Astrocyte of the cerebellum (primary cell): ENCODE data around the gene HMX1.

Source experiments
- DNase-seq: peaks from one replicate; pipeline ENCODE4 v3.0.0-alpha.2; 2011; ENCODE audit warnings: low read depth
- H3K4me3 ChIP-seq: 2 replicates; pipeline ENCODE4 v1.5.1; 2011; ENCODE audit warnings: mild to moderate bottlenecking, low read depth, low read length, moderate library complexity
- CTCF ChIP-seq: IDR thresholded peaks from 2 replicates; pipeline ENCODE4 v1.5.1; 2012; ENCODE audit warnings: low read length, low read depth, moderate library complexity, mild to moderate bottlenecking; ENCODE audit errors: missing control alignments
- in situ Hi-C: cut with HindIII; loops from 2 replicates; pipeline ENCODE4 v1.10.0; 2017; ENCODE audit warnings: low sequenced_read_pairs

The HMX1 gene

GRCh38 chr4:8848507-8849265 lies 23.0 kb downstream of the HMX1 start:
- no peak for TF ChIP-seq CTCF
- in situ Hi-C loops = no loop called here
- DNase-seq = no peak
- H3K4me3 ChIP-seq = no peak overlapping the region

GRCh38 chr4:8847764-8848163 lies 23.9 kb downstream of the HMX1 start:
- in situ Hi-C loops = no loop called here
- no peak overlapping the region for H3K4me3 ChIP-seq
- no peak for TF ChIP-seq CTCF
- DNase-seq = no peak

GRCh38 chr4:8847331-8847730 lies 24.3 kb downstream of the HMX1 start:
- in situ Hi-C loops = no loop called here
- TF ChIP-seq CTCF = no peak
- H3K4me3 ChIP-seq = no peak overlapping the region
- DNase-seq = no peak

- TF ChIP-seq CTCF = no peak
- in situ Hi-C loops = no loop called here
- no peak for DNase-seq
- no peak overlapping the region for H3K4me3 ChIP-seq
Measured at GRCh38 chr4:8846826-8847225, 24.8 kb downstream of the HMX1 start.

- no peak for TF ChIP-seq CTCF
- in situ Hi-C loops = no loop called here
Measured at GRCh38 chr4:8846046-8846720, 25.5 kb downstream of the HMX1 start.

GRCh38 chr4:8844976-8845690 lies 26.5 kb downstream of the HMX1 start:
- TF ChIP-seq CTCF = no peak
- no peak for DNase-seq
- no peak overlapping the region for H3K4me3 ChIP-seq
- in situ Hi-C loops = no loop called here

More at GRCh38 chr4:8846046-8846720, 25.5 kb downstream of the HMX1 start:
- no peak overlapping the region for H3K4me3 ChIP-seq
- DNase-seq = no peak
